Neural crest cell (in vitro differentiated cells): Measurements from ENCODE around the gene CLNK. TPM values are rescaled to one million over a fixed set of nuclear protein-coding genes. Genes with fewer than 3 reads are reported as not detected.

Source experiments
- DNase-seq: peaks from one replicate; pipeline ENCODE4 v3.0.0; 2021; ENCODE audit warnings: low read depth, mixed read lengths, low spot score
- H3K27ac Mint-ChIP-seq: one replicate; pipeline ENCODE4 v1.8.0; 2021; ENCODE audit warnings: mild to moderate bottlenecking, mixed read lengths; ENCODE audit not compliant: unreplicated experiment
- H3K27me3 Mint-ChIP-seq: 2 replicates; pipeline ENCODE4 v1.8.0; 2021; ENCODE audit warnings: low read depth, mild to moderate bottlenecking, mixed read lengths
- H3K36me3 Mint-ChIP-seq: 2 replicates; pipeline ENCODE4 v1.8.0; 2021; ENCODE audit warnings: low read depth, mild to moderate bottlenecking, mixed read lengths
- H3K4me1 Mint-ChIP-seq: 2 replicates; pipeline ENCODE4 v1.8.0; 2021; ENCODE audit warnings: mixed read lengths
- H3K4me3 Mint-ChIP-seq: one replicate; pipeline ENCODE4 v1.8.0; 2021; ENCODE audit warnings: mild to moderate bottlenecking, mixed read lengths
- H3K9me3 Mint-ChIP-seq: 2 replicates; pipeline ENCODE4 v1.8.0; 2021; ENCODE audit warnings: mixed read lengths
- total RNA-seq: library from RNA; stranded (reverse); gene quantifications from 2 replicates; pipeline ENCODE4 v1.2.1, GENCODE V29; 2021
- TF ChIP-seq, protein P1 (sequence below): fragments of 200-600 bp; sonication (generic); conservative IDR thresholded peaks from 2 replicates; pipeline ENCODE4 v1.5.0; 2021; ENCODE audit warnings: antibody characterized with exemption, mild to moderate bottlenecking

CLNK gene
- total RNA-seq, 1 donor from 2014 or later = not detected

DNA sequence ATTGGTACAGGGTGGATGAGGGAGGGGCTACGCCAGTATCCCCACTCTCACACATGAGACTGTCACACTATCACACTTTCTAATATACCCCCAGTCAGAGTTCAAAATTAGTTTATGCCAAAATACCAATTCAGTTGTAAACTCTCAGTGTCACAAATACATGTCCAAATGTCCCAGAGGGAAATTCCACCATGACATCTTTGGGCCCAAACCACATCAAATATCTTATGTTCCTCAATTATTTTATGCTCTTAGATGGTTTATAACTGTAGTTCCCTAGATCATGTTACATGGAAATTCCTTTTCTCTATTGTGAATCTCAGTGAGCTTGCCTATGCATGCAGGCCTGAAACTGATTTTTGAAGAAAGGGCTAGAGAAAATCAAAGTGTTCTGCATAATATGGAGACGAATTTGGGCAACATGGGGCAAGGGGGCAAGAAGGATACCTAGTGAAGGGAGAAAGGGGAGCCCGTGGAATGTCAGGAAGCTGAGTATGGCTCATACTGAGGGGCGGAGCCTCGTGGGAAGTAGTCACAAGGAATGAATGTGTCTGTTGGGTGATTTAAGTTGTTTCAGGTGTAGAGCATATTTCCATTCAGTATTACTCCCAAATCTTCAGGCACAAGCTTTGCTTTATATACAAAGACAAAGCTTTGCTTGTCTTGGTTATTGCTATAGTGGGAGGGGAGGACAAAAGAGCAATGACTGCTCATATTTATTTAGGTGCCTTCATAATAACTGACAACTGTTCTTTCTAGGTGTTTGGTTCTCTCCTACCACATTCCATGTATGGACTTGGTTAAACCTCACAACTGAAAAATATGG, 40.8 kb downstream of the CLNK start:
- peaks cover 5% of the 10 kb centered on the region for H3K9me3 Mint-ChIP-seq
- H3K27ac Mint-ChIP-seq = no peak overlapping the region
- no peaks in the 10 kb centered on the region for H3K27me3 Mint-ChIP-seq
- DNase-seq = no peak
- no peak overlapping the region for H3K4me3 Mint-ChIP-seq
- TF ChIP-seq, protein P1, sequence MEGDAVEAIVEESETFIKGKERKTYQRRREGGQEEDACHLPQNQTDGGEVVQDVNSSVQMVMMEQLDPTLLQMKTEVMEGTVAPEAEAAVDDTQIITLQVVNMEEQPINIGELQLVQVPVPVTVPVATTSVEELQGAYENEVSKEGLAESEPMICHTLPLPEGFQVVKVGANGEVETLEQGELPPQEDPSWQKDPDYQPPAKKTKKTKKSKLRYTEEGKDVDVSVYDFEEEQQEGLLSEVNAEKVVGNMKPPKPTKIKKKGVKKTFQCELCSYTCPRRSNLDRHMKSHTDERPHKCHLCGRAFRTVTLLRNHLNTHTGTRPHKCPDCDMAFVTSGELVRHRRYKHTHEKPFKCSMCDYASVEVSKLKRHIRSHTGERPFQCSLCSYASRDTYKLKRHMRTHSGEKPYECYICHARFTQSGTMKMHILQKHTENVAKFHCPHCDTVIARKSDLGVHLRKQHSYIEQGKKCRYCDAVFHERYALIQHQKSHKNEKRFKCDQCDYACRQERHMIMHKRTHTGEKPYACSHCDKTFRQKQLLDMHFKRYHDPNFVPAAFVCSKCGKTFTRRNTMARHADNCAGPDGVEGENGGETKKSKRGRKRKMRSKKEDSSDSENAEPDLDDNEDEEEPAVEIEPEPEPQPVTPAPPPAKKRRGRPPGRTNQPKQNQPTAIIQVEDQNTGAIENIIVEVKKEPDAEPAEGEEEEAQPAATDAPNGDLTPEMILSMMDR = no peak
- H3K4me1 Mint-ChIP-seq = peaks cover 5% of the 10 kb centered on the region
- no peaks in the 10 kb centered on the region for H3K36me3 Mint-ChIP-seq

GRCh38 chr4:10640561-10641201, 43.9 kb downstream of the CLNK start:
- TF ChIP-seq, protein P1 = no peak
- H3K27ac Mint-ChIP-seq = peak overlapping the region; percentile 46
- no peaks in the 10 kb centered on the region for H3K9me3 Mint-ChIP-seq
- H3K27me3 Mint-ChIP-seq = no peaks in the 10 kb centered on the region
- H3K36me3 Mint-ChIP-seq = no peaks in the 10 kb centered on the region
- DNase-seq = no peak
- H3K4me3 Mint-ChIP-seq = no peak overlapping the region
- H3K4me1 Mint-ChIP-seq = peaks cover 11% of the 10 kb centered on the region

DNA sequence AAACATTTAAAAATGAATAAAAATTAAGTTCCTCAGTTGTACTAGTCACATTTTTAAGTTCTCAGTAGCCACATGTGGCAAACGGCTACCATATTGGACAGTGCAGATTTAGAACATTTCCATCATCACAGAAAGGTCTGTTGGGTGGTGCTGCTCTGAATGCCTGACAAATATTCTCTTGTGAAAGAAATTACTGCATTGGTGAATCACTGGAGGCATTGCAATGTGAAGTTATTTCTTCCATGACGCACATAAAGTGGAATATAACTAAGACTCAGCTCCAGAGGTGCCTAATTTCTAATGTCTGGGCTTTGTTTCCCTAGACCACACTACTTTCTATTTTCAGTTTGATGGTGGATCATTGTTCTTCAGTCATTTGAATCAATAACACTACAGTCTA, 44.9 kb downstream of the CLNK start:
- DNase-seq = no peak
- no peaks in the 10 kb centered on the region for H3K36me3 Mint-ChIP-seq
- H3K9me3 Mint-ChIP-seq = no peaks in the 10 kb centered on the region
- no peak overlapping the region for H3K27ac Mint-ChIP-seq
- TF ChIP-seq, protein P1 = no peak
- H3K4me3 Mint-ChIP-seq = no peak overlapping the region
- no peaks in the 10 kb centered on the region for H3K27me3 Mint-ChIP-seq
- peaks cover 11% of the 10 kb centered on the region for H3K4me1 Mint-ChIP-seq

GRCh38 chr4:10639100-10639499, 45.5 kb downstream of the CLNK start:
- peaks cover 11% of the 10 kb centered on the region for H3K4me1 Mint-ChIP-seq
- TF ChIP-seq, protein P1 = no peak
- H3K27ac Mint-ChIP-seq = no peak overlapping the region
- no peaks in the 10 kb centered on the region for H3K36me3 Mint-ChIP-seq
- H3K27me3 Mint-ChIP-seq = no peaks in the 10 kb centered on the region
- DNase-seq = no peak
- no peaks in the 10 kb centered on the region for H3K9me3 Mint-ChIP-seq
- H3K4me3 Mint-ChIP-seq = no peak overlapping the region

- DNase-seq = no peak
- Mint-ChIP-seq H3K27ac (no peak overlapping the region), H3K36me3 (no peaks in the 10 kb centered on the region), H3K4me1 (peaks cover 11% of the 10 kb centered on the region), H3K4me3 (no peak overlapping the region), H3K27me3 (no peaks in the 10 kb centered on the region), H3K9me3 (peaks cover 3% of the 10 kb centered on the region)
- TF ChIP-seq, protein P1 = no peak
Measured at GRCh38 chr4:10635091-10635490, 49.5 kb downstream of the CLNK start.
